Stimulated activated CD8-positive, alpha-beta memory T cell treated with anti-CD3 and anti-CD28 coated beads, Interleukin-12 subunit alpha, Interleukin-12 subunit beta, amount 100 ng/mL, for 24 hours (primary cell): Measurements from ENCODE around the gene R3HDM4.

ENCODE experiments used
- DNase-seq: peaks from one replicate; pipeline ENCODE4 v3.0.0-alpha.2; 2020; ENCODE audit errors: extremely low read depth

R3HDM4 gene

DNA sequence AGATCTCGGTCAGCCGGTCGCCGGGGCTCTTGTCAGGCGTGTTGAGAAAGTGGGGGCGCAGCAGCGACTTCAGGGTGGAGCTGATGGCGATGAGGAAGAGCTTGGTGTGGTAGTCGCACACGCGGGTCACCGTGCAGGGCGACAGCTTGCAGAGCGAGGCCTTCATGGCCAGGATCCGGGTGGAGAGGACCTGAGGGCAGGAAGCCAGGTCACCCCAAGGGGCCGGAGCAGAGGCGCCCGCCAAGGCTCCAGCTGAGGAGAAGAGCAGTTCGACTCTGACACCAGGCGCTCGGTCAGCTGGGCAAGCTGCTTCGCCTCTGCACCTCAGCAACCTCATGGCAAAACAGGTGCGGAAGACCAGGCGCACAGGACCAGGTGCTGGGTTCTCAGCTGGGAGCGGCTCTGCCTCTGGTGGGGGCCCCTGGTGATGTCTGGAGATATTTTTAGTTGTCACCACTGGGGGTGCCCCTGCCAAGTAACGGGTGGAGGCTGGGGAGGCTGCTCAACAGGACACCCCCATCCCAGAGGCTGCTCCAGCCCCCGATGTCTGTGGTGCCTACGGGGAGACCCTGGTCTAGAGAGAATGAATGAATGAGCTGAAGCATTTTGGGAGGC, 37.6 kb downstream of the R3HDM4 start:
- DNase-seq: no peak

DNA sequence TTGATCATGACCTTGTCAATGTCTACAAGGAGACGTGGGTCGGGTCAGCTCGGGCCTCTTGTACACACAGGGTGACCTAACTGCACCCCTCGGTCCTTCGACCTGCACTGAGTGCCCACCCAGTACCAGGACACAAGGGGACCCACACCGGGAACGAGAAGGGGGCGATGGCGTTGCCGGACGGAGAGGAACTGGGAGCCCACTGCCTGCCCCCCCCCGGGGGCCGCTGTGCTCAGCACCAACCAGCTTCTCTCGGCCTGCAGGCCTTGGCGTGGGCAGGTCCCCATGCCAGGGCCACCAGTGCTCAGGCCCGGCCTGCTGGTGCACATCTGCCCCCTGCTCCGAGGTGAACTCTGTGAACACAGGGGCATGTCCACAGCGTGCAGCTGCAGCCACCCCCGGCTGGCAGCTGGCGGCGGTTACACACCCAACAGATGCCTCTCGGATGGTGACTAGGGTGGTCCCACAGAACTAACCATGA, 39.4 kb downstream of the R3HDM4 start:
- DNase-seq: no peak

DNA sequence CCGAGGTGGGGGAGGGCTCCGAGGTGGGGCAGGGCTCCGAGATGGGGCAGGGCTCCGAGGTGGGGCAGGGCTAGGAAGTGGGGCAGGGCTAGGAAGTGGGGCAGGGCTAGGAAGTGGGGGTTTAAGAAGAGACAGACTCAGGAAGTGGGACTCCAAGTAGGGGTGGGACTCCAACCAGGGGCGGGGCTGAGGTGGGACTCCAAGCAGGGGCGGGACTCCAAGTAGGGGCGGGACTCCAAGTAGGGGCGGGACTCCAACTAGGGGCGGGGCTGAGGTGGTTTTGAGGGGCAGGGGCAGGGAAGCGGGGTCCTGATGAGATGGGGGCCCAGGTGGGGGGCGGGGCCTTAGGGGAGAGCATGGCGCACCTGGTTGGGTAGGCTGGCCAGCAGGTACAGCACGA, 39.9 kb downstream of the R3HDM4 start:
- no peak for DNase-seq

DNA sequence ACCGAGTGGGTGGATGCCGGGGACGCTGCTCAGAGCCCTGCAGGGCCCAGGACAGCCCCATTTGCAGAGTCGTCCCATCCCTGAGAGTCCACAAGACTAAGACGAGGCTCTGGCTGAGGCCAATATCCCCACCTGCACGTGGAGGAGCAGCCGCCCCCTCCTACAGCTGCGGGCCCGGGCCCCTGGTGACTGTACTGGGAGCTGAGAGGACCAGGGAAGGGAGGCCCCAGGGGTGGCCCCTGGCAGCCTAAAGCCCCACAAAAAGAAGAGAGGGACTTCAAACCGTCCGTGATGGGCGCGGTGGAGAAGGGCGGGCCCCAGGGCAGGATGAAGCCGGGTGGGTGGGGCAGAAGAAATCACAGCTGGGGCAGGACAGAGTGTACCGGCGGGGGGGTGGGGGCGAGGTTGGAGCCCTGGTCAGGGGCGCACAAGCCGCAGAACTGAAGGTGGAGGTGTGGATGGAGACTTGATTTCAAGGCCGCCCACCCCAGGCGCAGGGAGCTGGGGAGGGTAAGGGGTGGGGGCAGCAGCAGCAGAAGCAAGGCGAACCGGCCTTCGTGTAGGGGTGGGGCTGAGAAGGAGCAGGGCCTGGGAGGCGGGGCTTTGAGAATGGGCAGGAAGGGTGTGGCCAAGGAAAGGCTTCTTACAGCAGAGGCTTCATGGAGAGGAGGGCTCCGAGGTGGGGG, 40.6 kb downstream of the R3HDM4 start:
- DNase-seq: peak; percentile 64

DNA sequence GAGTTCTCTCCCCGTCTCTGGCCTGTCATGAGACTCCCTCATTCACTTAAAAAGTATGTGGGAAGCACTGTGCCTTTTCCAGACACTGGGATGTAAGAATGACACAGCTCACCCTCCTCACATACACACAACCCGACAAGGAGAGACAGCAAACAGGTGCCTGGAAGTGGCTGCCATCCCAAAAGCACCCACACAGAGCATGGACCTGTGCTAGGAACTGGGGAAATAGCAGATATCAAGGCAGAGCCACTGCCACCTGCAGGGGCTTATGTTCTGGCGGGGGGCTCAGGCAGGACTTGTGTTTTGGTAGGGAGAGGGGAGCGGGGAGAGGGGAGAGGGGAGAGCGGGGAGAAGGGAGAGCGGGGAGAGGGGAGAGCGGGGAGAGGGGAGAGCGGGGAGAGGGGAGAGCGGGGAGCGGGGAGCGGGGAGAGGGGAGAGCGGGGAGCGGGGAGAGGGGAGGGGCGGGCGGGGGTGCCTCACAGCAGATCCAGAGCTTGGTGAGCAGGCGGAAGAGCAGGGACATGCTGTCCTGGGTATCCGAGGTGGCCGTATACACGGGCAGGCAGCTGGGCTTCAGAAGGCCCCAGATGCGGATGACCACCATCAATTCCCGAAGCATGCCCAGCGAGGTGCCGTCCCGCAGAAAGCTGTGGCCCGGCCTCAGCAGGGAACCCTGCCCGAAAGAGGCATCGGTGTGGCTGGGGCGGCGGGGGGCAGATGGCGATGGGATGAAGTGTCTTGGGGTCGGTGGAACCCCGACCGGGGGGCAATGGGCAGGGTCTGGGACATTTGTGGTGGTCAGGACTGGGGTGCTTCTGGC, 41.4 kb downstream of the R3HDM4 start:
- no peak for DNase-seq

DNA sequence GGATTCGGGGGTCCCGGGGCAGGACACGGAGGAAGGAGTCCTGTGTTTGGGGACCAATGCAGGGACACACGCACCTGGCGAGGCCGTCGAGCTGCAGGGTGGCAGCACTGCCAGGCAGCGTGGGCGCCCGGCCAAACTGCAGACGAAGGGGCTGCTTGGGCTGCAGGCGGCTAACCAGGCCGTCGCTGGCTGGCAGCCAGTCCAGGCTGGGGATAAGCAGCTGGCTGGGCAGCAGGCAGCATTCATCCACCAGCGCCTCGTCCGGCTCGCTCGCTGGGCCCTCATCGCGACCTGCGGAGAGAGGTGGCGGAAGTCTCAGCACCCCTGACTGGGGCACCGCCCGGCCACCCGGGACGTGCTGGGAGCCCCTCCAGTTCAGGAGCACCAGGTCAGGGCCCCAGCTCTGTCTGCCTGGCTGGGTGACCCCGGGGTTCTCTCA, 42.0 kb downstream of the R3HDM4 start:
- DNase-seq: no peak

DNA sequence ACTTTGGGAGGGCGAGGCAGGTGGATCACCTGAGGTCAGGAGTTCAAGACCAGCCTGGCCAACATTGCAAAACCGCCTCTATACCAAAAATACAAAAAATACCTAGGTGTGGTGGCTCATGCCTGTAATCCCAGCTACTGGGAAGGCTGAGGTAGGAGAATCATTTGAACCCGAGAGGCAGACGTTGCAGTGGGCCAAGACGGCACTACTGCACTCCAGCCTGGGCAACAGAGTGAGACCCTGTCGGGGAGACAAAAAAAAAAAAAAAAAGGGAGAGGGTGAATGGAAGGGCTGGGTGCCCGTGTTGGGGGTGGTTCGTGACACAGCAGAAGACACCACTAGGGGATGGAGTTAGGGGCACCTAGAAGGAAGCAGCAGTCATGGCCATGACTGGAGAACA, 42.7 kb downstream of the R3HDM4 start:
- DNase-seq: no peak

DNA sequence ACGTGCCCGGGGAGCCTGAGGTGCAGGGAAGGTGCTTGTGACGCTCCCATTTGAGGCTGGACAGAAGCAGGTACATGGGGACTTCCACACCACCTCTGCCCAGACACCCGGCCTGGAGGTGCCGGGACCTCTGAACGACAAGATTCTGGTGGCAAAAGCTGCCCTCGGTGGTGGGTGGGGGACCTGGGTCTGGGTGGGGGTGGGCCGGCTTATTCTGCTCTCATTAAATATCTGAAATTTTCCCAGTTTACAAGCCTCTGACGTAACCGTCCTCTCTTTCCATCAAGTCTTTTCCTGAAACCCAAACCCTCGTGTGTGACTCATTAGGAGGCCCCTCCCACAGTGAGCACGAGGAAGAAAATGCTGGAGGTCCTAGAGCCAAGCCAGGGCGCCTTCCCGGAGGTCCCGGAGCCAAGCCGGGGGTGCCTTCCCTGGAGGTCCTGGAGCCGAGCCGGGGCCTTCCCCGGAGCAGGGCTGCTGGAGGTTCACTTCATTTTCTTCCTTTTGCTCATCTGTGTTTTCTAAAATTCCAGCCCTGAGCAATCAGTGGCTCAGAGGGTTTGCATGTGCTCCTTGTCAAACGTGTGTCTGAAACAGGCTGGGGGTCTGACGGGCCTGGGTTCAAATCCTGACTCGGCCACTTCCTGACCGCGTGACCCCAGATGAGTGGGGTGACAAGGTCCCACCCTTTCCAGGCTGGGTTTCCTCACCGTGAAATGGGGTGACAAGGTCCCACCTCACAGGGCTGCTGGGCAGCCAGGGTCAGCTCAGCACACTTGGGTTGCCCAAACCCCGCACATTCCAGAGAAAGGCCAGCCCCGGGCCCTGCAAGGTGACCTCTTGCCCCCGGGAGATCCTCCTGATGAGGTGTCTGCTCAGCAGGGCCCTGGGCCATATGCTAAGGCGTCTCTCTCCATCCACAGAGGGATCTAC, 43.5 kb downstream of the R3HDM4 start:
- DNase-seq: no peak

DNA sequence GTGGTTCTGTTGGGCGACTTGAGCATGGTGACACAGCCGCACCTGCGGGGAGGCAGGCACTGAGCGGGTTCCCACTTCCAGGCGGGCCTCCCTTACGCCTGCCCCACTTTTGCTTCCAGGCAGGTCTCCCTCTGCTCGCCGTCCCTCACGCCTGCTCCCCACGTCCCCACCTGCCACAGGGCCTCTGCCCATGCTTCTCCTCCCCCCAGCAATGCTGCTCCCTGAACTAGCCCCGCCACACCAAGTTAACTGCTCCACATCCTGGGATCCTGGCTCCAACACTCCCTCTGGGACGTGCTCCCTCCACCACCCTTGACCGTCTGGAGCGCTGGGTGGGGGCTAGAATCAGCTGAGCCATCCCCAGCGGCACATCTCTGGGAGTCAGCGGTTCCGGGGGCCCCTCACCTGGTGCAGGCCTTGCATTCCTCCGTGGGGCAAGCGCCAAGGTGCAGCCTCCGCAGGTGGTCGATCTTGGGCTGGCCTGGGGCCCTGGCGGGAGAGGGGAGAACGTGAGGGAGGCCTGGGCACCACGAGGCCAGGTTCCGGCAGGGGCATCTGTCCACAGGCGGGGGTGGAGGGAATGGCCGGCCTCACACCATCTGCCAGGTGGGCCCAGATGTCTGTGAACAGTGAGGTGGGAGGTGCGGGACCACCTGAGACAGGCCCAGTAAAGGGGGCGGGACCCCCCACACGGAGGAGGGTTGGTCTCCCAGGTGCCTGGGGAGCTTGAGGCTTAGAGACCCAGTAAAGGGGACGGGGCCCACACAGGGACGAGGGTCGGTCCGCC, 44.4 kb downstream of the R3HDM4 start:
- DNase-seq: no peak

DNA sequence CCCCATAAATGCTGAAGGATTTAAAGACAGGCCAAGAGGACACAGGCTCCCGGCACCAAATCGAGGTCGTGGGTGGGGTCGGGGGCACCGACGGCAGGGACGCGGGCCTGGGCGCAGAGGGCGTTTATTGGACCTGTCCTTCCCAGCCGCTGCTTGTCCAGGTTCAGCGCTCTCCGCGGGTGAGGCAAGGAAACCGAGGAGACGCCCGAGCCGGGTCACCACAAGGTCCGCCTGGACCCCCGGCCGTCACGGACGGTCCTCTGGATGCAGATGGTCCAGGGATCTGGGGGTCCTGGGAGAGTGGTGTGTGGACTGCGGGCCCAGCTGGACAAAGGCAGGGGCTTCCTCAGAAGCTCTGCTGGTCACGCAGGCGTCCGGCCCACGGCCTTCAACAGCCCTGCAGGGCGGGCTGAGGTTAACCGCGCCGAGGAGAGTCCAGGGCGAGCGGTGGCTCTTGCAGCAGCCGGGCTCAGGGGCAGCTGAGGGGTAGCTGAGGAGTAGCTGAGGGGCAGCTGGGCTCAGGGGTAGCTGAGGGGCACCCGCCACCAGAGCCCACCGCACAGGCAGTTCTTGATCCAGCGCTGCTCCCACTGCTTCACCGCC, 45.1 kb downstream of the R3HDM4 start:
- DNase-seq: no peak

DNA sequence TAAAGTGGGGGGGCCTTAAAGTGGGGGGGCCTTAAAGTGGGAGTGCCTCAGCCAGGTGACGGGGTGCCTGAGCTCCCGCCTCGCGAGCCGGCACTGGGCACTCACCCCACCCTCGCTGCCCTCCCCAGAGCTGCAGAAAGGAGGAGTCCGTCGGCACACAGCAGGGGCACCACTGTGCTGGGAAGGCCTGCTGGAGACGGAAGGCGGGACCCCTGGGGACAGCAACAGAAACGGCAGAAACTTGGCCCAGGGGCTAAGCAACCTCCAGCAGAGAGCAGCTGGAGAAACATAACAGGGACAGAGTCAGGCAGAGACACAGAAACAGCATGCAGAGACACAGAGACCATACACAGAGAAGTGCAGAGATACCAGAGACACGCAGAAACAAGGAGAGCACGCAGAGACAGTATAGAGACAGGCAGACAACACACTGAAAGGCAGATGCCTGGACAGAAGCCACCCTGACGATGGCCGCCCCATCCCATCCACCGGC, 45.7 kb downstream of the R3HDM4 start:
- no peak for DNase-seq

DNA sequence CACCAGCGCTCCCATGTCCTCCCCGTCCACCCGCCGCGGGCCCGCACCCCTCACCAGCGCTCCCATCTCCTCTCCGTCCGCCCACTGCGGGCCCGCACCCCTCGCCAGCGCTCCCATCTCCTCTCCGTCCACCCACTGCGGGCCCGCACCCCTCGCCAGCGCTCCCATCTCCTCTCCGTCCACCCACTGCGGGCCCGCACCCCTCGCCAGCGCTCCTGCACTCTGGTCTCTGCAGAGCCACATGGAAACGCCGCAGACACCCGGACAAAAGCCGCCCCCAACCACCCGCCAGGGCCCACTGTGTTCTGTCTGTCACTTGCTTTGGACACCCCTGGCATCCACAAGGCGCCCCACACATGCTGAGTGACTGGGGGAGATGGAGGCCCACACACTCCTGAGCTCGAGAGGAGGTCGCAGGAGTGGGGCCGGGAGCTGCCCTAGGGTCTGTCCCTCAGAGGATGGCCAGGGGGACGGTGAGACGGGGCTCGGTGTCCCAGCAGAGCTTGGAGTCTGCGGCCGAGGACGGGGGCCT, 46.2 kb downstream of the R3HDM4 start:
- no peak for DNase-seq

DNA sequence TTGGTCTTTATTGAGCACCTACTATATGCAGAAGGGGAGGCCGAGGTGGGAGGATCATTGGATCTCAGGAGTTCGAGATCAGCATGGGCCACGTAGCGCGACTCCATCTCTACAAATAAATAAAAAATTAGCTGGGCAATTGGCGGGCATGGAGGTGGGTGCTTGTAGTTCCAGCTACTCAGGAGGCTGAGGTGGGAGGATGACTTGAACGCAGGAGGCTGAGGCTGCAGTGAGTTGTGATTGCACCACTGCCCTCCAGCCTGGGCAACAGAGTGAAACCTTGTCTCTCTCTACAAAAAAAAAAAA, 49.8 kb downstream of the R3HDM4 start:
- no peak for DNase-seq

DNA sequence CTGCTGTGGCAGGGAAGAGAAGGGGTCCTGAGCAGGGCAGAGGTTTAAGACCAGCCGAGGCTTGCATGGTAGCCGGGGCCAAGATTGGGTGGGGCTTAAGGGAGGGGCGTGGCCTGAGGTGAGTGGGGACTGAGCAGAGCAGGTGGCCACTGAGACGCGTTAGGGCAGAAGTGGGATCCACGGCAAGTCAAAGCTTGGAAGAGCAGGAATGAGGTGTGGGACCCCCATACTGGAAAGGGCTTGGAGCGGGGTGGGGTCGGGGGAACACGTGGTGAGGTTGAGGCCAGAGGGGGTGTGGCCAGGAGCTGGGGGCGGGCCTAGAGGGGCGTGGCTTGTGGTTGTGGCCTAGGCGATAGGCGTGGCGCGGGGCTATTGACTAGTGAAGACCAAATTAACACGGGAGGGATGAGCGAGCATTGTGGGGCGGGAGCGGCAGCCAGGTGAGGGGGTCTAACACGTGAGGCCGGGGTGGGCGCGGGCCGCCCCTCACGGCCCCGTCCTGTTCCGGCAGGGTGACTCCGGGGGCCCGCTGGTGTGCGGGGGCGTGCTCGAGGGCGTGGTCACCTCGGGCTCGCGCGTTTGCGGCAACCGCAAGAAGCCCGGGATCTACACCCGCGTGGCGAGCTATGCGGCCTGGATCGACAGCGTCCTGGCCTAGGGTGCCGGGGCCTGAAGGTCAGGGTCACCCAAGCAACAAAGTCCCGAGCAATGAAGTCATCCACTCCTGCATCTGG, 50.3 kb downstream of the R3HDM4 start:
- no peak for DNase-seq

DNA sequence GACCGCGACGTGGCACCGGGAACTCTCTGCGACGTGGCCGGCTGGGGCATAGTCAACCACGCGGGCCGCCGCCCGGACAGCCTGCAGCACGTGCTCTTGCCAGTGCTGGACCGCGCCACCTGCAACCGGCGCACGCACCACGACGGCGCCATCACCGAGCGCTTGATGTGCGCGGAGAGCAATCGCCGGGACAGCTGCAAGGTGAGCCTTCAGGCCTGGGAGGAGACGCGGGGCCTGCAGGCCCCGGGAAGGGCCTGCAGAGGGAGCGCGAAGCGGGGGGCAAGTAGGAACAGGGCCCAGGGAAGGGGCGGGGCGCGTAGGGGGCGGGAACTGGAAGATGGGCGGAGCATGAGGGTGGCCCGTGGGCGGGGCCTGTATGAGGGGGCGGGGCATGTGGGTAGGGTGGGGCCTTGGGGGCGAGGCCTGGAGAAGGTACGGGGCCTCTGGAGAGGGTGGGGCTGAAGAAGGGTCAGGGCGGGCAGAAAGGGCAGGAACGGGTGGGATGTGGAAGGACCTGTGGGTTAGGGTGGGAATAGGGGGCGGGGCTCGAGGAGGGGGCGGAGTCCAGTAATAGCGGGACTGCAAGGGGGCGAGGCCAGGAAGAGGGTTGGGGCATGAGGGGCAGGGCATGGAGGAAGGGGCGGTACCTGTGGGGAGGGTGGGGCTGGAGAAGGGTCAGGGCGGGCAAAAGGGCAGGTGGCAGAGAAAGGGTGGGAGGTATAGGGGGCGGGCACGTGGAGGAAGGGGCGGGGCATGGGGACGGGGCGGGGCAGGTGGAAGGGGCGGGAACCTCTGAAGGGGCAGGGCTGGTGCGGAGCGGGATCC, 51.1 kb downstream of the R3HDM4 start:
- no peak for DNase-seq

DNA sequence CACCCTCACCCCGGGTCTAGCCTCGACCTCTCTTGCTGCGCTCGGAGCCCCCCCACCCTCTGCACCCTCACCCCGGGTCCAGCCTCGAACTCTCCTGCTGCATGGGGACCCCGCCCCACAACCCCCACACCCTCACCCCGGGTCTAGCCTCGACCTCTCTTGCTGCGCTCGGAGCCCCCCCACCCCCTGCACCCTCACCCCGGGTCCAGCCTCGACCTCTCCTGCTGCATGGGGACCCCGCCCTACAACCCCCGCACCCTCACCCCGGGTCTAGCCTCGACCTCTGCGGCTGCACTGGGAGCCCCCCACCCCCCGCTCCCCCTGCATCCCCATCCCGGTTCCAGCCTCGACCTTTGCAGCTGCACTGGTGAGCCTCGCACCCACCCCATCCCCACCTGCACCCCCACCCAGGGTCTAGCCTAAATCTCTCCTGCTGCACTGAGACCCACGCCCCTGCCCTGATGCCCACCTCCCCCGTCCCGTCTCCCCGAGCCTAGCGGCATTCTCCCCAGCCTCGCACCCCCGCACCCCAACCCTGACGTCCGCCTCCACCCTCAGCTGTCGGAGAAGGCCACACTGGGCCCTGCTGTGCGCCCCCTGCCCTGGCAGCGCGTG, 51.8 kb downstream of the R3HDM4 start:
- no peak for DNase-seq

DNA sequence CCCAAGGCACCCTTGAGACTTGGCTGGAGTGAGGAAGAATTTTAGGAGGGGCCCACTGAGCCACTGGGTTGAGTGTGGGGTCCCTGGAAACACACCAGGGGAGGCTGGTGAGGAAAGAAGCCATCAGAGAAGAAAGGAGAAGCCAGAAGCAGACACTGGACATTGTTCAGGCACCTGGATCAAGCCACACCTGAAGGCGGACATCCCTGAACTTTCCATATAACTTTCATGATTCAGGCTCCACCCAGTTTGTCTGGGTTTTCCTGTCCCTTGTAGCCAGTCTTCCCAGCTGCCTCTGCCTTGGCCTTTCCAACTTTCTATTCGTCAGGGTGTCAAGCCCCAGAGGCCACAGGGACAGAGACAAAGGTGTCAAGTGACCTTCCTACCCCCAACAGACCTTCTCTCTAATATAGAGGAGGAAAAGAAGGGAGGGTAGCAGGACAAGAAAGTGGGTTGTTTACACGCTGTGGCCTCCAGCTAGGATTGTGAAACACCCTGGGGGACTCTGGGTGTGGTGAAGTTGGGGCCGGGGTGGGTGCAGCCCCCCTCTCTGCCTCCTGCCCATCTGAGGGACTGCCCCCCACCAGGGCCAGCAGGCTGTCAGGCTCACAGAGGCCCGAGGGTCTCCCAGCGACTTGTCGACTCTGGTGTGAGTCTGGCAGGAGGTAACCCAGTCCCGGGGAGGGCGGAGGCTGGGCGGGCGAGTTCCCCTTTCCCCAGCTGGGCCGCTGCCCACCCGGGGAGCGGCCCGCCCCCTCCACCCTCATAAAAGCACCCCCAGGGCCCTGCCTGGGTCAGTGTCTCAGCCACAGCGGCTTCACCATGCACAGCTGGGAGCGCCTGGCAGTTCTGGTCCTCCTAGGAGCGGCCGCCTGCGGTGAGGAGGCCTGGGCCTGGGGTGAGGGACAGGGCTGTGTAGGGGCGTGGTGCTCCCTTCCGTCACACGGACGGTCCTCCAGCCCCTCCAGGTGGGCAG, 53.9 kb downstream of the R3HDM4 start, which contains the start of gene CFD:
Gene CFD (plus strand): TSS at position 797 of the 976 bp plus-strand sequence. CDS start 26 bp downstream, at position 823.
- no peak for DNase-seq
